Stimulated activated CD8-positive, alpha-beta memory T cell treated with anti-CD3 and anti-CD28 coated beads, Interleukin-4, amount 100 ng/mL, for 48 hours (primary cell): ENCODE data around the gene INO80E.
"Not testable (repeated sequence)": the region's sequence is repeated elsewhere in the genome, so short reads cannot be mapped to it uniquely, and the experiment has no call there.

ENCODE experiments used
- DNase-seq: peaks from one replicate; pipeline ENCODE4 v3.0.0-alpha.2; 2020

INO80E gene

GRCh38 chr16:29995911-29996765 is at the start of gene INO80E:
Gene INO80E (plus strand): TSS chr16:29996241. CDS start chr16:29996311, 70 bp downstream.
- DNase-seq = peak; percentile 100

- no peak for DNase-seq
These were observed 48.1 kb upstream of the INO80E start for GRCh38 chr16:29947897-29948296.

GRCh38 chr16:29950806-29951461 is 45.1 kb upstream of the INO80E start:
- DNase-seq = no peak

- DNase-seq = no peak
These were observed 44.2 kb upstream of the INO80E start for GRCh38 chr16:29951625-29952365.

GRCh38 chr16:29958756-29959155 is 37.3 kb upstream of the INO80E start:
- DNase-seq = no peak

GRCh38 chr16:29959293-29959692 is 36.7 kb upstream of the INO80E start:
- no peak for DNase-seq

GRCh38 chr16:29959821-29960220 is 36.2 kb upstream of the INO80E start:
- DNase-seq = not testable (repeated sequence)

- no peak for DNase-seq
These were observed 34.9 kb upstream of the INO80E start for GRCh38 chr16:29961127-29961478.

GRCh38 chr16:29961479-29962343 is 34.3 kb upstream of the INO80E start, which contains the start of gene TMEM219:
Gene TMEM219 (plus strand): TSS chr16:29962079. CDS start chr16:29963144, 1,065 bp downstream.
- peak; percentile 95 for DNase-seq

GRCh38 chr16:29962344-29962994 is 33.6 kb upstream of the INO80E start:
- DNase-seq = no peak

- DNase-seq = no peak
These were observed 32.9 kb upstream of the INO80E start for GRCh38 chr16:29963021-29963743.

GRCh38 chr16:29968205-29968604 is 27.8 kb upstream of the INO80E start:
- no peak for DNase-seq

- DNase-seq = no peak
These were observed 24.7 kb upstream of the INO80E start for GRCh38 chr16:29971304-29971703.

GRCh38 chr16:29972500-29972899 is 23.5 kb upstream of the INO80E start:
- no peak for DNase-seq

- DNase-seq = no peak
These were observed 23.1 kb upstream of the INO80E start for GRCh38 chr16:29972992-29973383.

GRCh38 chr16:29973384-29974246 is 22.4 kb upstream of the INO80E start, which contains the start of gene TAOK2:
Gene TAOK2 (plus strand): TSS chr16:29973868. CDS start chr16:29977773, 3,905 bp downstream.
- peak; percentile 97 for DNase-seq

GRCh38 chr16:29974291-29975133 is 21.5 kb upstream of the INO80E start:
- DNase-seq = peak; percentile 34

GRCh38 chr16:29975134-29975538 is 20.9 kb upstream of the INO80E start:
- no peak for DNase-seq
